Fibroblast of lung (primary cell): ENCODE data around the gene CWC27. TPM values are rescaled to one million over a fixed set of nuclear protein-coding genes. Genes with fewer than 3 reads are reported as not detected.

Experiments
- DNase-seq, 2 donors: peaks; one replicate each; pipeline versions ENCODE4 v3.0.0 to v3.0.0-alpha.2; 2010; ENCODE audit warnings: low read depth in 2 of 2
- H2AFZ ChIP-seq: 2 replicates; pipeline ENCODE4 v1.5.1; 2012; ENCODE audit warnings: low read length, control low read depth, inconsistent platforms
- H3K27ac ChIP-seq: 2 replicates; pipeline ENCODE4 v1.5.1; 2011; ENCODE audit warnings: low read length, control low read depth; ENCODE audit not compliant: insufficient read depth
- H3K27me3 ChIP-seq: 2 replicates; pipeline ENCODE4 v1.5.1; 2011; ENCODE audit warnings: mild to moderate bottlenecking, low read length; ENCODE audit not compliant: control insufficient read depth, insufficient read depth
- H3K36me3 ChIP-seq: 2 replicates; pipeline ENCODE4 v1.5.1; 2011; ENCODE audit warnings: low read length; ENCODE audit not compliant: control insufficient read depth, insufficient read depth
- H3K4me1 ChIP-seq: 2 replicates; pipeline ENCODE4 v1.5.1; 2011; ENCODE audit warnings: low read length; ENCODE audit not compliant: control insufficient read depth, insufficient read depth; ENCODE audit errors: extremely low read depth
- H3K4me2 ChIP-seq: 2 replicates; pipeline ENCODE4 v1.5.1; 2011; ENCODE audit warnings: low read length, control low read depth; ENCODE audit not compliant: insufficient read depth; ENCODE audit errors: extremely low read depth
- H3K4me3 ChIP-seq, 4 experiments: fragments of 200-600 bp in 1 of 4; sonication (generic) in 1 of 4; replicated peaks in 1 of 4; 2 replicates each; pipeline ENCODE4 v1.5.1; 2011 to 2016; ENCODE audit warnings: low read length in 4 of 4, low read depth in 3 of 4, mild to moderate bottlenecking in 3 of 4, control low read depth in 2 of 4, inconsistent platforms in 1 of 4, mixed read lengths in 1 of 4; ENCODE audit not compliant: insufficient read depth in 1 of 4; ENCODE audit errors: control extremely low read depth in 1 of 4
- H3K79me2 ChIP-seq: 2 replicates; pipeline ENCODE4 v1.5.1; 2012; ENCODE audit warnings: mild to moderate bottlenecking, low read length, inconsistent platforms; ENCODE audit not compliant: control insufficient read depth, insufficient read depth
- H3K9ac ChIP-seq: 2 replicates; pipeline ENCODE4 v1.5.1; 2011; ENCODE audit warnings: mild to moderate bottlenecking, low read length, control low read depth; ENCODE audit not compliant: insufficient read depth
- H3K9me3 ChIP-seq: 2 replicates; pipeline ENCODE4 v1.5.1; 2012; ENCODE audit warnings: low read depth, low read length; ENCODE audit not compliant: control insufficient read depth, insufficient read depth
- H4K20me1 ChIP-seq: 2 replicates; pipeline ENCODE4 v1.5.1; 2011; ENCODE audit warnings: low read length; ENCODE audit not compliant: control insufficient read depth, insufficient read depth; ENCODE audit errors: extremely low read depth
- EZH2 ChIP-seq: IDR thresholded peaks from 2 replicates; pipeline ENCODE4 v1.5.1; 2012; ENCODE audit warnings: low read length, control low read depth, mild to moderate bottlenecking; ENCODE audit errors: missing control alignments
- polyA minus RNA-seq: library from RNA; depleted of rRNA, polyadenylated mRNA; stranded (reverse); fragments of >200 nt; gene quantifications from 2 replicates; pipeline ENCODE4 v1.2.3, GENCODE V29; 2011; ENCODE audit warnings: low replicate concordance
- polyA plus RNA-seq, 2 donors: library from polyadenylated mRNA; depleted of rRNA in 1 of 2; stranded (reverse) in 1 of 2; unstranded in 1 of 2; fragments of >200 nt; gene quantifications; 2 replicates each; pipeline ENCODE4 v1.2.1, GENCODE V29; 2011 to 2012; ENCODE audit warnings: missing spikeins in 1 of 2
- total RNA-seq: library from RNA; depleted of rRNA; stranded (reverse); fragments of >200 nt; gene quantifications from 2 replicates; pipeline ENCODE4 v1.2.1, GENCODE V29; 2014
- TF ChIP-seq, protein P1 (sequence below), 2 donors: IDR thresholded peaks in 1 of 2; conservative IDR thresholded peaks in 1 of 2; 1 replicate in 1 of 2; 2 replicates in 1 of 2; pipeline ENCODE4 v1.5.1; 2011 to 2012; ENCODE audit warnings: low read length in 2 of 2, control low read depth in 1 of 2, inconsistent platforms in 1 of 2, low read depth in 1 of 2, mild to moderate bottlenecking in 1 of 2

CWC27 gene, protein sequence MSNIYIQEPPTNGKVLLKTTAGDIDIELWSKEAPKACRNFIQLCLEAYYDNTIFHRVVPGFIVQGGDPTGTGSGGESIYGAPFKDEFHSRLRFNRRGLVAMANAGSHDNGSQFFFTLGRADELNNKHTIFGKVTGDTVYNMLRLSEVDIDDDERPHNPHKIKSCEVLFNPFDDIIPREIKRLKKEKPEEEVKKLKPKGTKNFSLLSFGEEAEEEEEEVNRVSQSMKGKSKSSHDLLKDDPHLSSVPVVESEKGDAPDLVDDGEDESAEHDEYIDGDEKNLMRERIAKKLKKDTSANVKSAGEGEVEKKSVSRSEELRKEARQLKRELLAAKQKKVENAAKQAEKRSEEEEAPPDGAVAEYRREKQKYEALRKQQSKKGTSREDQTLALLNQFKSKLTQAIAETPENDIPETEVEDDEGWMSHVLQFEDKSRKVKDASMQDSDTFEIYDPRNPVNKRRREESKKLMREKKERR
- total RNA-seq = 16.9 and 17.3 TPM in 2 replicates
- polyA plus RNA-seq = 37.2 and 37.5 TPM in 2 replicates
- polyA plus RNA-seq (2012) = 29.5 TPM in 2 replicates
- polyA minus RNA-seq = 9.0 and 11.6 TPM in 2 replicates

DNA sequence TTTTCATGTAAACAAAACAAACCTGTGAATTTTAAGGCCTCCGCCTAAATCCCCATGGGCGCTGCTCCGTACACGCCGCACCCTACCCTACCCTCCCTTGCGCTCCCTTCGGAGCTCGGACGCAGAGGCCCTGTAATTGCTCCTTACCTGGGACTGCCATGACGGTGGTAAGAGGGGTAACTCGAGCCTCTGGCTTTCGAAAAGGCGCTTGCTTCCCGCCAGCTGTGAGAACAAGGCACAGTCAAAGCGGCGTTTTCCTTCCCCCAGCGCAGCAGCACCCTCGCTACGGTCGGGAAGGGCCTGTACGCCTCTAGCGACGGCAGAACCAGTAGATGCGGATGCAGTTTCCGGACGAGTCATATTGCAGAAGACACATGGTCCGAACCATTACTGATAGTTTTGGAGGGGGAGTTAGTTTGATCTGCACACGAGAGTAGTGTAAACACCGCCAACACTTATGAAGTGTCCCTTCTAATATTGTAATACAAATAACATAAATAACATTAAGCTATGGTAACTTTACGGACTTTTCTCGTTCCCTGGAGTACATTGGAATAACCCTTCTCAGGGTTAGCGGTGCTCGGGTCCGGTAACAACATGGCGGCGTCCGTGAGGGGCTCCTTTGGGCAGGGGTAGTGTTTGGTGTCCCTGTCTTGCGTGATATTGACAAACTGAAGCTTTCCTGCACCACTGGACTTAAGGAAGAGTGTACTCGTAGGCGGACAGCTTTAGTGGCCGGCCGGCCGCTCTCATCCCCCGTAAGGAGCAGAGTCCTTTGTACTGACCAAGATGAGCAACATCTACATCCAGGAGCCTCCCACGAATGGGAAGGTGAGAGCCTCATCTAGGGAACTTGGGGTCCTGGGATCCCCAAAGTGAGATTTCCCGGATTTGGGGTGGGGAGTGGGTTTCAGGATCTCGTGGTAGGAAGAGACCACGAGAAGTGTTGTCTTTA lies at the start of gene CWC27, which contains the start of gene SREK1IP1:
CWC27 (plus strand) TSS at position 573 of the 955 bp plus-strand sequence; CDS start at position 790, 217 bp downstream.
SREK1IP1 (minus strand) TSS at position 334 of the 955 bp plus-strand sequence; CDS start at position 160, 174 bp downstream.
- H3K9me3 ChIP-seq = no peaks in the 10 kb centered on the region
- H3K27me3 ChIP-seq = no peaks in the 10 kb centered on the region
- H3K4me2 ChIP-seq = peak within 1 kb of the TSS; percentile 95
- peak within 1 kb of the TSS; percentile 87 to 99 (median 91) for H3K4me3 ChIP-seq
- H4K20me1 ChIP-seq = no peaks in the 10 kb centered on the region
- H3K4me1 ChIP-seq = peaks cover 9% of the 10 kb centered on the region
- H3K9ac ChIP-seq = peak within 1 kb of the TSS; percentile 86
- no peak for TF ChIP-seq EZH2
- TF ChIP-seq, protein P1, sequence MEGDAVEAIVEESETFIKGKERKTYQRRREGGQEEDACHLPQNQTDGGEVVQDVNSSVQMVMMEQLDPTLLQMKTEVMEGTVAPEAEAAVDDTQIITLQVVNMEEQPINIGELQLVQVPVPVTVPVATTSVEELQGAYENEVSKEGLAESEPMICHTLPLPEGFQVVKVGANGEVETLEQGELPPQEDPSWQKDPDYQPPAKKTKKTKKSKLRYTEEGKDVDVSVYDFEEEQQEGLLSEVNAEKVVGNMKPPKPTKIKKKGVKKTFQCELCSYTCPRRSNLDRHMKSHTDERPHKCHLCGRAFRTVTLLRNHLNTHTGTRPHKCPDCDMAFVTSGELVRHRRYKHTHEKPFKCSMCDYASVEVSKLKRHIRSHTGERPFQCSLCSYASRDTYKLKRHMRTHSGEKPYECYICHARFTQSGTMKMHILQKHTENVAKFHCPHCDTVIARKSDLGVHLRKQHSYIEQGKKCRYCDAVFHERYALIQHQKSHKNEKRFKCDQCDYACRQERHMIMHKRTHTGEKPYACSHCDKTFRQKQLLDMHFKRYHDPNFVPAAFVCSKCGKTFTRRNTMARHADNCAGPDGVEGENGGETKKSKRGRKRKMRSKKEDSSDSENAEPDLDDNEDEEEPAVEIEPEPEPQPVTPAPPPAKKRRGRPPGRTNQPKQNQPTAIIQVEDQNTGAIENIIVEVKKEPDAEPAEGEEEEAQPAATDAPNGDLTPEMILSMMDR (conservative IDR thresholded peaks at IDR 0.05 in 1 of 2, IDR thresholded peaks at IDR 0.05 in 1 of 2; ENCODE audit: low read depth in 1 of 2, low read length in 2 of 2) = peak; percentile 16 to 33
- peak within 1 kb of the TSS; percentile 97 for H3K27ac ChIP-seq
- H3K79me2 ChIP-seq = peaks cover 54% of the 10 kb centered on the region
- peak; percentile 94 to 95 for DNase-seq
- peak within 1 kb of the TSS; percentile 97 for H2AFZ ChIP-seq
- H3K36me3 ChIP-seq = no peaks in the 10 kb centered on the region

DNA sequence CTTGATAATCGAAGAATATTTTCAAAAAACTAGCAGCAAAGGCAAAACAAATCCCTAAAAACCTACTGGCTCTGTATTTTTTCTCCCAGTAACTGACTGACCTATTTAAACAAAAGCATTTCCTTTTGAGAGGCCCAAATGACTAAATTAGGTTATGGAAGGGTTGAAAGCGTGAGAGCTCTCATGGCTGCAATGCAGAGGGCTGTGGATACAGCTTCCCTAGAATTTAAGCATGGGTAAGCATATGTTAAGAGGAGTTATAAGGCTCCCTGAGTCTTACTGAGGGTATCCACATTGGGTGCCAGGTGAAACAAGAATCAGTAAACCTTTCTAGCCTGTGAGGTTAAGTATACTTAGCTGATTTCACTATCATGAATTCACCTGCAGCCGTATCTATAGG lies 46.1 kb upstream of the CWC27 start:
- TF ChIP-seq EZH2 = no peak
- TF ChIP-seq, protein P1 (conservative IDR thresholded peaks at IDR 0.05 in 1 of 2, IDR thresholded peaks at IDR 0.05 in 1 of 2; ENCODE audit: low read depth in 1 of 2, low read length in 2 of 2) = no peak
- Histone ChIP-seq H3K27ac (no peak overlapping the region), H4K20me1 (no peaks in the 10 kb centered on the region), H3K36me3 (peaks cover 1% of the 10 kb centered on the region), H3K79me2 (no peaks in the 10 kb centered on the region), H3K4me2 (no peak overlapping the region), H3K27me3 (no peaks in the 10 kb centered on the region), H2AFZ (no peak overlapping the region), H3K4me3 (no peak overlapping the region), H3K9me3 (no peaks in the 10 kb centered on the region), H3K4me1 (no peaks in the 10 kb centered on the region), H3K9ac (no peak overlapping the region)
- no peak for DNase-seq

DNA sequence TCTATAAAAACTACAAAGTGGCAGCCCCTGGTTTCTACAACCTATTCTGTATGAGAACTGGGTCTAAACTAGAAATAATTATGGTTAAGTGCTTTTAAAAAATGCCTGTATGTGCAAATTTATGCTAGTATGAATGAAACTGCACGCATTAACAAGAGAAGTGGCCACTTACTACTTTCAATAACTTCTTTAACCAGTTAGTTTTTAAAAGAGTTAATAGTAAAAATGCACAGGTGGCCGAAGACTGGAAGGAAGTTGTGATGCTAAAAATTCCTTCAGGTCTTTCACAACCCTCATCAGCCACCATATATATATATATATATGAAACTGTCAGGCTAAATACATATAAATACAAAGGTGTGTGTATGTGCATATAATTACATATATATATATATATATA lies 41.6 kb upstream of the CWC27 start:
- H3K9ac ChIP-seq = no peak overlapping the region
- no peak for TF ChIP-seq EZH2
- TF ChIP-seq, protein P1 (conservative IDR thresholded peaks at IDR 0.05 in 1 of 2, IDR thresholded peaks at IDR 0.05 in 1 of 2; ENCODE audit: low read depth in 1 of 2, low read length in 2 of 2) = no peak
- no peak overlapping the region for H3K4me2 ChIP-seq
- no peaks in the 10 kb centered on the region for H4K20me1 ChIP-seq
- H3K27me3 ChIP-seq = no peaks in the 10 kb centered on the region
- H3K36me3 ChIP-seq = peaks cover 1% of the 10 kb centered on the region
- no peak overlapping the region for H3K27ac ChIP-seq
- DNase-seq = no peak
- no peak overlapping the region for H3K4me3 ChIP-seq
- no peak overlapping the region for H2AFZ ChIP-seq
- no peaks in the 10 kb centered on the region for H3K4me1 ChIP-seq
- H3K79me2 ChIP-seq = no peaks in the 10 kb centered on the region
- H3K9me3 ChIP-seq = no peaks in the 10 kb centered on the region
